WTC11 (cell line): ENCODE results near the gene SUSD6.

Experiments
- CTCF ChIP-seq: fragments of 200-600 bp; IDR thresholded peaks from 2 replicates; pipeline ENCODE4 v1.8.0; 2022; ENCODE audit warnings: antibody characterized with exemption
- JUN ChIP-seq: sonication (generic); formaldehyde crosslinking; IDR thresholded peaks from 2 replicates; pipeline ENCODE4 v1.8.0; 2023; ENCODE audit warnings: mild to moderate bottlenecking, missing genetic modification reagents
- ZNF416 ChIP-seq: fragments of 250-450 bp; sonication (Bioruptor Pico); IDR thresholded peaks from 2 replicates; pipeline ENCODE4 v1.9.0; 2021; ENCODE audit warnings: mild to moderate bottlenecking, inconsistent platforms
- ZNF671 ChIP-seq: fragments of 250-450 bp; sonication (Bioruptor Pico); IDR thresholded peaks from 2 replicates; pipeline ENCODE4 v1.8.0; 2021; ENCODE audit warnings: mild to moderate bottlenecking
- TF ChIP-seq, protein P1 (sequence below): sonication (generic); formaldehyde crosslinking; IDR thresholded peaks from 2 replicates; pipeline ENCODE4 v1.8.1; 2023; ENCODE audit warnings: mild to moderate bottlenecking, moderate library complexity, missing genetic modification reagents

DNA sequence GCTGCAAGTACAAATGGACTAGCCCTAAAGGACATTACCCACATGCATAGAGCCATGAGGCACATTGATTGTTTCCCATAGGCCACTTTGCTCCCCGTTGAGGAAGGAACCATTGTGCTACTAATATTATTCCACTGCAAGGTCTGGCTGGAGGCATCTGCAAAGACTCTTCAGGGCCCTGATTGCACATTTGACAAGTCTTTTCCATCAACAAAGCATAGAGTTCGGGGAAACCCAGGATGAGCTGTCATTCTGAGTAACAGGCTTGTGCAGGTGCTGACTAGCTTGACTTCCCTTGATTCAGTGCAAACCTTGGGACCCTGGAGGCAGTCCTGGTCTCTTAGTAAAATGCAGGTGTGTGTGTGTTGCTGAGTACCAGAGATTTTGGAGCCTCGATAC lies 73.8 kb downstream of the SUSD6 start:
- TF ChIP-seq JUN (CRISPR knock-in tag), result no peak
- TF ChIP-seq ZNF416 (CRISPR knock-in tag), result no peak
- no peak for TF ChIP-seq CTCF
- TF ChIP-seq, protein P1, sequence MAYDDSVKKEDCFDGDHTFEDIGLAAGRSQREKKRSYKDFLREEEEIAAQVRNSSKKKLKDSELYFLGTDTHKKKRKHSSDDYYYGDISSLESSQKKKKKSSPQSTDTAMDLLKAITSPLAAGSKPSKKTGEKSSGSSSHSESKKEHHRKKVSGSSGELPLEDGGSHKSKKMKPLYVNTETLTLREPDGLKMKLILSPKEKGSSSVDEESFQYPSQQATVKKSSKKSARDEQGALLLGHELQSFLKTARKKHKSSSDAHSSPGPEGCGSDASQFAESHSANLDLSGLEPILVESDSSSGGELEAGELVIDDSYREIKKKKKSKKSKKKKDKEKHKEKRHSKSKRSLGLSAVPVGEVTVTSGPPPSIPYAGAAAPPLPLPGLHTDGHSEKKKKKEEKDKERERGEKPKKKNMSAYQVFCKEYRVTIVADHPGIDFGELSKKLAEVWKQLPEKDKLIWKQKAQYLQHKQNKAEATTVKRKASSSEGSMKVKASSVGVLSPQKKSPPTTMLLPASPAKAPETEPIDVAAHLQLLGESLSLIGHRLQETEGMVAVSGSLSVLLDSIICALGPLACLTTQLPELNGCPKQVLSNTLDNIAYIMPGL (CRISPR knock-in tag), result no peak
- TF ChIP-seq ZNF671 (CRISPR knock-in tag), result no peak
